ENCODE results near the gene NDUFB8.

Gene NDUFB8

DNA sequence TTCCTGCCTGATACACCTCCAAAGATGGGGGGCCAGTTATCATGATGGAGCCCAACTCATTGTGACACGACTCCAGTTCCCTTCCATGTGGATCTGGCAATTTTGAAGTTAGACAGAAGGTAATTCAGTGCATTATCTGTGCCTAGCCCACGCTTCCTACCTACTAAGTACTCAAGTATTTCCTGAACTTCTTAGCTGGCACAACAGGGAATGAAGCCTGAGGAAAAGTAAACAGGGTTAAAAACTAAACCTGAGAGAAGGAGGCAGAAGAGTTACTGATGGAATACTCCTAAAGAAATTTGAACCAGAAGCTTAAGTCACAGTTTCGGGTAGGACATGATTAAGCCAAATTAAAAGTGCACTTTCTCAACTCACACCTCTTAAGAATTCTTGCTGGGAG lies 8.9 kb downstream of the NDUFB8 start:
- DNase-seq (ENCODE audit: low read depth in 2 of 2), result peak; percentile 58 to 65
- H3K4me3 ChIP-seq (replicated peaks in 1 of 2; ENCODE audit: low read depth in 2 of 2, low read length in 2 of 2), result no peak overlapping the region
- TF ChIP-seq, protein P1, sequence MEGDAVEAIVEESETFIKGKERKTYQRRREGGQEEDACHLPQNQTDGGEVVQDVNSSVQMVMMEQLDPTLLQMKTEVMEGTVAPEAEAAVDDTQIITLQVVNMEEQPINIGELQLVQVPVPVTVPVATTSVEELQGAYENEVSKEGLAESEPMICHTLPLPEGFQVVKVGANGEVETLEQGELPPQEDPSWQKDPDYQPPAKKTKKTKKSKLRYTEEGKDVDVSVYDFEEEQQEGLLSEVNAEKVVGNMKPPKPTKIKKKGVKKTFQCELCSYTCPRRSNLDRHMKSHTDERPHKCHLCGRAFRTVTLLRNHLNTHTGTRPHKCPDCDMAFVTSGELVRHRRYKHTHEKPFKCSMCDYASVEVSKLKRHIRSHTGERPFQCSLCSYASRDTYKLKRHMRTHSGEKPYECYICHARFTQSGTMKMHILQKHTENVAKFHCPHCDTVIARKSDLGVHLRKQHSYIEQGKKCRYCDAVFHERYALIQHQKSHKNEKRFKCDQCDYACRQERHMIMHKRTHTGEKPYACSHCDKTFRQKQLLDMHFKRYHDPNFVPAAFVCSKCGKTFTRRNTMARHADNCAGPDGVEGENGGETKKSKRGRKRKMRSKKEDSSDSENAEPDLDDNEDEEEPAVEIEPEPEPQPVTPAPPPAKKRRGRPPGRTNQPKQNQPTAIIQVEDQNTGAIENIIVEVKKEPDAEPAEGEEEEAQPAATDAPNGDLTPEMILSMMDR (IDR thresholded peaks at IDR 0.05; ENCODE audit: low read depth, low read length), result no peak

DNA sequence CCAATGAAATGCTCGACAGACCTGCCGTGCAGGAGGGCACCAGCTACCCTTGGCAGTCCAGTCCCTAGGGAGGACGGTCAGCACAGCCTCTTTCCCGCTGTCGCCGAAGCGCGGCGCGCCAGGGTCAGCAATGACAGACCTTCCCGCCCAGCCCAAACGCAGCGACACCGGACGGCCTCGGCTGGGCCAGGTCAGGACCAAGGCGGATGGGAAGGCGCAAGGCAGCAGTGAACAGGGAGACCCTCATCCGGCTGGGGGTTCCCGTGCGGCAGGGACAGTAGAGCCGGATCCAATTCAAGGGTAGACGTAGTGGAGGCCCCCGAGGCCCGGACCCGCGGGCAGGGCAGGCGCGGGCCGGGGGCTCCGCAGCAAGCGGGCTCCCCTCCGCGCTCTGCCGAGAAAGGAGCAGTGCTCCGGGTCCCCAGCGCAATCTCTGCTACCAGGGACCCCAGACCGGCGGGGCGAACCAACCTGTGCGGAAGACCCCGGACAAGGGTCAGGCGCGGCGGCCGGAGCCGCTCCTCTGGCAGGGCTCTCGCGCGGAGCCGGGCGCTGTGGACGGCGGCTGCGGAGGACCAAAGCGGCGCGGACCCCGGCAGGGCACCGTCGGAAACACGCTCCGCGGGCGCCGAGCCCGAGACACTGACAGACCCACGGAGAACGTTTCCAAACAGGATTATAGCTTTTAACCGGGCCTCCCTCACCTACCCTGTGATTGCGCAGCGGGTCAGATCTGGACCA lies 10.2 kb downstream of the NDUFB8 start, which contains the start of gene SEC31B:
Gene SEC31B (minus strand): TSS at position 551 of the 741 bp plus-strand sequence. CDS start 2,909 bp downstream, outside the sequence.
- TF ChIP-seq, protein P1 (IDR thresholded peaks at IDR 0.05; ENCODE audit: low read depth, low read length), result peak; percentile 3
- no peak for DNase-seq (ENCODE audit: low read depth in 2 of 2)
- peak within 1 kb of the TSS; percentile 35 to 38 for H3K4me3 ChIP-seq (replicated peaks in 1 of 2; ENCODE audit: low read depth in 2 of 2, low read length in 2 of 2)

DNA sequence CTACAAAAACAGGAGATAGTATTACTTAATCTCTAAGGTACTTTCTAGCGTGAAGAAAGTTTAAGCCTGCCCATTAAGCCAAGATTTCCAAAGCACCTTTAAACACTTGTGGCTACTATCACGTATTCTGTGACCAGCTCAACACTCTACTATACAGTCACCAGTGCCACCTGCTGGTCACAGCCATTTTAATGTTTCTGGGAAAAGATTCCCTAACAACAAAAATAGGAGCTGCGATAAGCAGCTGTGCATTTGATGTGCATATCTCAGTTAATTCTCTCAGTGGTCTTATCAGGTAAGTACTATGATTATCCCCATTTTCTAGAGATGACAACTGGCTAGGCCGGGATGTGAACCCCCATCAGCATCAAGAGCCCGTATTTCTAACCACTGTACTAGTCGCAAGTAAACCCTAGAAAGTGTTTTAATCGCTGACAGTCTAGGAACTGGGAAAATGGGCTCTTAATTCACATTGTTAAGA lies 10.9 kb downstream of the NDUFB8 start:
- peak overlapping the region in 1 of 2 donors; percentile 35 for H3K4me3 ChIP-seq (replicated peaks in 1 of 2; ENCODE audit: low read depth in 2 of 2, low read length in 2 of 2)
- DNase-seq (ENCODE audit: low read depth in 2 of 2), result peak; percentile 70 to 77

DNA sequence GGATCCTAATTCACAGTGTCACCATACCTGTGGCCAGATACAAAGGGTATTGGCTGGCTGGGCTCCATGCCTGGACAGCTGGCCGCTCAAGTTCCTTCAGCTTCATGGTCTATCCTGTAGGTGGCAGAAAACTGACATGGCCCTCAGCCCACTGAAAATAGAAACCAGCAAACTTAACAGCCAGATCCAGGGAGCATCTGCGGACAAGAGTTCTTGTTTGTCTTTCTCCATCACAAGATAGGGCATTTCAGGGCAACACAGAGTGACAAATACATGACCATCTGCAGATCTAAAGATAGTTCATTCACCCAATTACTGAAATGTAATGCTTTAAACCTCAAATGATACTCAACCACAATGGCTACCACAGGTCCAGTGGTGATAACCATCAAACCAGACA lies 12.8 kb downstream of the NDUFB8 start:
- no peak for DNase-seq (ENCODE audit: low read depth in 2 of 2)
- no peak overlapping the region for H3K4me3 ChIP-seq (replicated peaks in 1 of 2; ENCODE audit: low read depth in 2 of 2, low read length in 2 of 2)
- TF ChIP-seq, protein P1 (IDR thresholded peaks at IDR 0.05; ENCODE audit: low read depth, low read length), result peak; percentile 25

More for the DNA sequence above, 10.9 kb downstream of the NDUFB8 start:
- TF ChIP-seq, protein P1 (IDR thresholded peaks at IDR 0.05; ENCODE audit: low read depth, low read length), result peak; percentile 68

DNA sequence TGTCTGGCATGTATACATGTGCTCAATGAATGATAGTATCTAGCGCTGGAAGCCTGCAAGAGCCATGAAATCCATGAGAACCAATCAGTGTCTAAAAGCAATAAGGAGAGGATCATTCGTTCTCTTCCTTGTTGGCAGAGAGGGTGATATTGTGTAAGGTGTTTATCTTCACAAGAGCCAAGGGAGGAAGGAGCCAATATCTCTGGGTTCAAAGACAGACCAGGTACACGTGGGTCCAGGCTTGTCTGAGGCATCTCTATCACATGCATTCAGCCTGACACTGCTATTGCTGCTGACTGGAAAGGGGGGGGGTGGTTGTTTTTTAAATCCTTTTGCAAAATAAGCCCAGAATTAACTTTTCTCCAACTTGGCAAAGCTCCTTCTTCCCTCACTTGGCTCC lies 14.1 kb downstream of the NDUFB8 start:
- DNase-seq (ENCODE audit: low read depth in 2 of 2), result no peak
- TF ChIP-seq, protein P1 (IDR thresholded peaks at IDR 0.05; ENCODE audit: low read depth, low read length), result no peak
- no peak overlapping the region for H3K4me3 ChIP-seq (replicated peaks in 1 of 2; ENCODE audit: low read depth in 2 of 2, low read length in 2 of 2)

DNA sequence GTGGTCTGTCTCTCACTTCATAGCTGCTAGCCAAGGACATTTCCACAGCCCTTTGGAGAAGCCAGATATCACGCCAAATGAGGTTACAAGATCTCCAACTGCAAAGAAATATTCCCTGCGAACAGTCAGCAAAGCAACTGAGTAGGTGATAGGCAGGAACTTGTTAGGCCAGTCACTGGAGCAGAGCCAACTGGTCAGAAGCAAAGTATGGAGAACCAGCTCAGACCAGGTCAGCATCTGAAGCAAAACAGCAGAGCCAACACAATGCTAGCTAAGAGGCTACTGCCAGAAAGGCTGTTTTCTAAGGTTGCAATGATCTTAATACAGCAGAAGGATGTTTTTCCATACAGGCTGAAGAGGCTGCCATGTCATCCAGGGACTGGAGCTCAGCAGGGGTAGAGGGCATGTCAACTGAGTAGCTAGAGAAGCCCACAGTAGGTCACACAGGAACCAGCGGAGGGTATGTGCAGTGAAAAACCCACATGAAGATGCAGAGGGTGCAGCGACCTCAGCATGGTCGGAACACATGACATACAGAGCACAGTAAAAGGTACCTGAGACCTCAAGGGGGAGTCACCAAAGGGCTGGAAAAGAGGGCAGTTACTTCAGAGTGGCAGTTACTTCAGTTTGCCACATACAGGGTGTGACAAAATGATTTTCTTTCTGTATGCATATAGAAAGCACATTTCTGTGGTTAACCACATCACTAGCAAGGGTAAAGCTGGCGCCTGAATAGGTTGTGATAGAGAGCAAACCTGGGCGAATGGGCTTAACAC lies 18.9 kb downstream of the NDUFB8 start:
- TF ChIP-seq, protein P1 (IDR thresholded peaks at IDR 0.05; ENCODE audit: low read depth, low read length), result no peak
- DNase-seq (ENCODE audit: low read depth in 2 of 2), result no peak
- no peak overlapping the region for H3K4me3 ChIP-seq (replicated peaks in 1 of 2; ENCODE audit: low read depth in 2 of 2, low read length in 2 of 2)
